HepG2 (cell line): Measurements from ENCODE around the gene SLC9A5. TPM values are rescaled to one million over a fixed set of nuclear protein-coding genes. Genes with fewer than 3 reads are reported as not detected.

ENCODE experiments used
- AGO2 ChIP-seq: fragments of 200-400 bp; formaldehyde crosslinking; optimal IDR thresholded peaks from 2 replicates; pipeline ENCODE3; 2017; ENCODE audit warnings: mild to moderate bottlenecking, low read depth, low read length, moderate library complexity
- GABPA ChIP-seq, 2 experiments: IDR thresholded peaks; 2 replicates each; pipeline ENCODE4 v1.6.1; 2011 to 2016; ENCODE audit warnings: low read depth in 2 of 2, low read length in 1 of 2, missing biosample characterization in 1 of 2, missing genetic modification characterization in 1 of 2
- HDAC6 ChIP-seq: fragments of 200-600 bp; sonication (generic); IDR thresholded peaks from 2 replicates; pipeline ENCODE4 v1.7.0; 2017; ENCODE audit warnings: mild to moderate bottlenecking, antibody characterized with exemption, low read length, low read depth
- JUNB ChIP-seq: sonication (generic); formaldehyde crosslinking; IDR thresholded peaks from 2 replicates; pipeline ENCODE4 v1.8.0; 2022; ENCODE audit warnings: missing genetic modification reagents, mild to moderate bottlenecking, borderline replicate concordance
- KMT2A ChIP-seq: sonication (generic); formaldehyde crosslinking; IDR thresholded peaks from 2 replicates; pipeline ENCODE4 v1.4.0; 2020; ENCODE audit warnings: missing genetic modification reagents
- MAZ ChIP-seq, 2 experiments: sonication (generic) in 1 of 2; formaldehyde crosslinking in 1 of 2; IDR thresholded peaks; 2 replicates each; pipeline versions ENCODE4 v1.5.0 to v1.6.1; 2012 to 2020; ENCODE audit warnings: low read depth in 2 of 2, mild to moderate bottlenecking in 2 of 2, borderline replicate concordance in 1 of 2, improper control_type of control experiment in 1 of 2, low read length in 1 of 2, missing genetic modification reagents in 1 of 2, moderate library complexity in 1 of 2
- RFX3 ChIP-seq: IDR thresholded peaks from 2 replicates; pipeline ENCODE4 v1.6.1; 2016; ENCODE audit warnings: missing biosample characterization, missing genetic modification reagents
- SRY ChIP-seq: sonication (generic); formaldehyde crosslinking; IDR thresholded peaks from 2 replicates; pipeline ENCODE4 v1.8.0; 2022; ENCODE audit warnings: mild to moderate bottlenecking, missing genetic modification reagents
- TAF15 ChIP-seq: fragments of 200-400 bp; formaldehyde crosslinking; IDR thresholded peaks from one replicate; pipeline ENCODE4 v1.6.1; 2018; ENCODE audit warnings: mild to moderate bottlenecking, low read depth, low read length; ENCODE audit not compliant: poor library complexity, severe bottlenecking
- TMF1 ChIP-seq: sonication (generic); formaldehyde crosslinking; IDR thresholded peaks from 2 replicates; pipeline ENCODE4 v1.8.1; 2022; ENCODE audit warnings: low read depth, missing genetic modification reagents
- ZKSCAN5 ChIP-seq: sonication (generic); formaldehyde crosslinking; IDR thresholded peaks from 2 replicates; pipeline ENCODE4 v1.5.1; 2020; ENCODE audit warnings: mild to moderate bottlenecking, missing genetic modification reagents
- ZNF251 ChIP-seq: sonication (generic); formaldehyde crosslinking; IDR thresholded peaks from 2 replicates; pipeline ENCODE4 v1.9.0; 2021; ENCODE audit warnings: mild to moderate bottlenecking, missing genetic modification reagents
- ZNF775 ChIP-seq: sonication (generic); formaldehyde crosslinking; IDR thresholded peaks from 2 replicates; pipeline ENCODE4 v1.4.0; 2020; ENCODE audit warnings: missing genetic modification reagents, mild to moderate bottlenecking, moderate library complexity, borderline replicate concordance
- polyA plus RNA-seq, 8 experiments: library from polyadenylated mRNA; depleted of rRNA in 3 of 8; stranded (reverse) in 7 of 8; unstranded in 1 of 8; fragments of >200 nt; fragmentation: Illumina TruSeq in 4 of 8; extraction: Trizol in 4 of 8; gene quantifications; 2 replicates each; pipeline versions ENCODE4 v1.2.1 to v1.2.3, GENCODE V29; 2011 to 2016; ENCODE audit warnings: low read depth in 4 of 8, missing spikeins in 1 of 8, mixed read lengths in 1 of 8; ENCODE audit not compliant: insufficient read depth in 1 of 8
- total RNA-seq, 5 experiments: library from RNA; depleted of rRNA; stranded (reverse); fragments of >200 nt; fragmentation: Illumina TruSeq; extraction: Trizol; gene quantifications; 2 replicates each; pipeline ENCODE4 v1.2.3, GENCODE V29; 2016; ENCODE audit warnings: low read depth in 1 of 5
- TF ChIP-seq, protein P1 (sequence below): sonication (generic); formaldehyde crosslinking; IDR thresholded peaks from 2 replicates; pipeline ENCODE4 v1.4.0; 2020; ENCODE audit warnings: missing genetic modification reagents
- TF ChIP-seq, protein P2 (sequence below): sonication (generic); formaldehyde crosslinking; IDR thresholded peaks from 2 replicates; pipeline ENCODE4 v1.8.1; 2023; ENCODE audit warnings: mild to moderate bottlenecking, missing genetic modification reagents, borderline replicate concordance
- TF ChIP-seq, protein P3 (sequence below): IDR thresholded peaks from 2 replicates; pipeline ENCODE4 v1.6.1; 2016; ENCODE audit warnings: low read depth, missing genetic modification reagents, missing compliant biosample characterization
- TF ChIP-seq, protein P4 (sequence below): sonication (generic); formaldehyde crosslinking; conservative IDR thresholded peaks from 2 replicates; pipeline ENCODE4 v1.4.0; 2020; ENCODE audit warnings: missing genetic modification reagents

SLC9A5 gene
- total and polyA plus RNA-seq, 2 of the 13 experiments (the other 11 are each of a cell fraction or from before 2014, with no cell fraction given): 0.58 to 1.4 TPM

DNA sequence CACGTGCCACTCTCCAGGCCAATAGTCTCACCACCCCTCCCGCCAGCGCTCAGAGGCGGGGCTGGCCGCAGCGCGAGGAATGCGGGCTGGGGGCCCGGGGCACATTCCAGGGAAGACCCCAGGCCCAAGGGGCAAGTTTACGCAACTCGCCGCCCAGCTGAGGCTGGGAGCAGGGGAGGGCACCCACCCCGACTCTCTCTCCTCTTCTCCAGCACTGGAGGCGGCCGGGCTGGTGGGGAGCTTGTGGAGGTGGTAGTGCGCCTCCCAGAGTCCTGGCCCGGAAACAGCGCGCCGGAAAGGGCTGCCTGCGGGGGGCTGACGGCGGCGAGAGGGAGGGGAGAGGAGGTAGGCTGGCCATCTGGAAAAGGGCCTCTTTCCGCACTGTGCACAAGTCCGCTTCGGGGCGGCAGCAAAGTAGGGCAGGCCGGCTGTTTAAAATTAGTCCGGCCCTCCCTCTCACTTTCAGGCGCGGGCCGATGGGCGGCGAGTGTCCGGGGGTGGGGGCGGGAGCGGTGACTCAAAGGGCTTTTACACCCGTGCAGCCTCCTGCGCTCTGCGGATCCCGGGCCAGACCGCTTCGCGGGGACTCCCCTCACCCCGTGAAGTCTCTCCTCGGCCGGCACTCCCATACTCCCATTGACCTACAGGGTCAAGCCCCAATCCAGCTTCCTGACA lies 2.6 kb upstream of the SLC9A5 start (continued):
- TF ChIP-seq ZKSCAN5 (CRISPR knock-in tag) (peak; percentile 75; the same call in 1 of the 2 replicates), TMF1 (CRISPR knock-in tag) (peak; percentile 88; the same call in 1 of the 2 replicates), AGO2 (peak; percentile 86), ZNF251 (CRISPR knock-in tag) (no peak), GABPA (IDR thresholded peaks at IDR 0.05; ENCODE audit: low read depth, low read length) (peak; percentile 67), GABPA (CRISPR knock-in tag; IDR thresholded peaks at IDR 0.05; ENCODE audit: low read depth) (peak; percentile 84), MAZ (IDR thresholded peaks at IDR 0.05; ENCODE audit: borderline replicate concordance, low read depth, low read length) (peak; percentile 84; the same call in 1 of the 2 replicates), MAZ (CRISPR knock-in tag; IDR thresholded peaks at IDR 0.05; ENCODE audit: low read depth) (peak; percentile 100), TAF15 (no peak), SRY (CRISPR knock-in tag) (peak; percentile 83; the same call in 1 of the 2 replicates), KMT2A (CRISPR knock-in tag) (no peak; the same call in 1 of the 2 replicates), HDAC6 (no peak), JUNB (CRISPR knock-in tag) (no peak), RFX3 (CRISPR knock-in tag) (no peak), ZNF775 (CRISPR knock-in tag) (no peak)
- TF ChIP-seq, protein P1, sequence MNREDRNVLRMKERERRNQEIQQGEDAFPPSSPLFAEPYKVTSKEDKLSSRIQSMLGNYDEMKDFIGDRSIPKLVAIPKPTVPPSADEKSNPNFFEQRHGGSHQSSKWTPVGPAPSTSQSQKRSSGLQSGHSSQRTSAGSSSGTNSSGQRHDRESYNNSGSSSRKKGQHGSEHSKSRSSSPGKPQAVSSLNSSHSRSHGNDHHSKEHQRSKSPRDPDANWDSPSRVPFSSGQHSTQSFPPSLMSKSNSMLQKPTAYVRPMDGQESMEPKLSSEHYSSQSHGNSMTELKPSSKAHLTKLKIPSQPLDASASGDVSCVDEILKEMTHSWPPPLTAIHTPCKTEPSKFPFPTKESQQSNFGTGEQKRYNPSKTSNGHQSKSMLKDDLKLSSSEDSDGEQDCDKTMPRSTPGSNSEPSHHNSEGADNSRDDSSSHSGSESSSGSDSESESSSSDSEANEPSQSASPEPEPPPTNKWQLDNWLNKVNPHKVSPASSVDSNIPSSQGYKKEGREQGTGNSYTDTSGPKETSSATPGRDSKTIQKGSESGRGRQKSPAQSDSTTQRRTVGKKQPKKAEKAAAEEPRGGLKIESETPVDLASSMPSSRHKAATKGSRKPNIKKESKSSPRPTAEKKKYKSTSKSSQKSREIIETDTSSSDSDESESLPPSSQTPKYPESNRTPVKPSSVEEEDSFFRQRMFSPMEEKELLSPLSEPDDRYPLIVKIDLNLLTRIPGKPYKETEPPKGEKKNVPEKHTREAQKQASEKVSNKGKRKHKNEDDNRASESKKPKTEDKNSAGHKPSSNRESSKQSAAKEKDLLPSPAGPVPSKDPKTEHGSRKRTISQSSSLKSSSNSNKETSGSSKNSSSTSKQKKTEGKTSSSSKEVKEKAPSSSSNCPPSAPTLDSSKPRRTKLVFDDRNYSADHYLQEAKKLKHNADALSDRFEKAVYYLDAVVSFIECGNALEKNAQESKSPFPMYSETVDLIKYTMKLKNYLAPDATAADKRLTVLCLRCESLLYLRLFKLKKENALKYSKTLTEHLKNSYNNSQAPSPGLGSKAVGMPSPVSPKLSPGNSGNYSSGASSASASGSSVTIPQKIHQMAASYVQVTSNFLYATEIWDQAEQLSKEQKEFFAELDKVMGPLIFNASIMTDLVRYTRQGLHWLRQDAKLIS (CRISPR knock-in tag): no peak
- TF ChIP-seq, protein P2, sequence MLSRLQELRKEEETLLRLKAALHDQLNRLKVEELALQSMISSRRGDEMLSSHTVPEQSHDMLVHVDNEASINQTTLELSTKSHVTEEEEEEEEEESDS: peak; percentile 85; the same call in 1 of the 2 replicates
- TF ChIP-seq, protein P3, sequence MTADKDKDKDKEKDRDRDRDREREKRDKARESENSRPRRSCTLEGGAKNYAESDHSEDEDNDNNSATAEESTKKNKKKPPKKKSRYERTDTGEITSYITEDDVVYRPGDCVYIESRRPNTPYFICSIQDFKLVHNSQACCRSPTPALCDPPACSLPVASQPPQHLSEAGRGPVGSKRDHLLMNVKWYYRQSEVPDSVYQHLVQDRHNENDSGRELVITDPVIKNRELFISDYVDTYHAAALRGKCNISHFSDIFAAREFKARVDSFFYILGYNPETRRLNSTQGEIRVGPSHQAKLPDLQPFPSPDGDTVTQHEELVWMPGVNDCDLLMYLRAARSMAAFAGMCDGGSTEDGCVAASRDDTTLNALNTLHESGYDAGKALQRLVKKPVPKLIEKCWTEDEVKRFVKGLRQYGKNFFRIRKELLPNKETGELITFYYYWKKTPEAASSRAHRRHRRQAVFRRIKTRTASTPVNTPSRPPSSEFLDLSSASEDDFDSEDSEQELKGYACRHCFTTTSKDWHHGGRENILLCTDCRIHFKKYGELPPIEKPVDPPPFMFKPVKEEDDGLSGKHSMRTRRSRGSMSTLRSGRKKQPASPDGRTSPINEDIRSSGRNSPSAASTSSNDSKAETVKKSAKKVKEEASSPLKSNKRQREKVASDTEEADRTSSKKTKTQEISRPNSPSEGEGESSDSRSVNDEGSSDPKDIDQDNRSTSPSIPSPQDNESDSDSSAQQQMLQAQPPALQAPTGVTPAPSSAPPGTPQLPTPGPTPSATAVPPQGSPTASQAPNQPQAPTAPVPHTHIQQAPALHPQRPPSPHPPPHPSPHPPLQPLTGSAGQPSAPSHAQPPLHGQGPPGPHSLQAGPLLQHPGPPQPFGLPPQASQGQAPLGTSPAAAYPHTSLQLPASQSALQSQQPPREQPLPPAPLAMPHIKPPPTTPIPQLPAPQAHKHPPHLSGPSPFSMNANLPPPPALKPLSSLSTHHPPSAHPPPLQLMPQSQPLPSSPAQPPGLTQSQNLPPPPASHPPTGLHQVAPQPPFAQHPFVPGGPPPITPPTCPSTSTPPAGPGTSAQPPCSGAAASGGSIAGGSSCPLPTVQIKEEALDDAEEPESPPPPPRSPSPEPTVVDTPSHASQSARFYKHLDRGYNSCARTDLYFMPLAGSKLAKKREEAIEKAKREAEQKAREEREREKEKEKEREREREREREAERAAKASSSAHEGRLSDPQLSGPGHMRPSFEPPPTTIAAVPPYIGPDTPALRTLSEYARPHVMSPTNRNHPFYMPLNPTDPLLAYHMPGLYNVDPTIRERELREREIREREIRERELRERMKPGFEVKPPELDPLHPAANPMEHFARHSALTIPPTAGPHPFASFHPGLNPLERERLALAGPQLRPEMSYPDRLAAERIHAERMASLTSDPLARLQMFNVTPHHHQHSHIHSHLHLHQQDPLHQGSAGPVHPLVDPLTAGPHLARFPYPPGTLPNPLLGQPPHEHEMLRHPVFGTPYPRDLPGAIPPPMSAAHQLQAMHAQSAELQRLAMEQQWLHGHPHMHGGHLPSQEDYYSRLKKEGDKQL (CRISPR knock-in tag): no peak; the same call in 1 of the 2 replicates
- TF ChIP-seq, protein P4, sequence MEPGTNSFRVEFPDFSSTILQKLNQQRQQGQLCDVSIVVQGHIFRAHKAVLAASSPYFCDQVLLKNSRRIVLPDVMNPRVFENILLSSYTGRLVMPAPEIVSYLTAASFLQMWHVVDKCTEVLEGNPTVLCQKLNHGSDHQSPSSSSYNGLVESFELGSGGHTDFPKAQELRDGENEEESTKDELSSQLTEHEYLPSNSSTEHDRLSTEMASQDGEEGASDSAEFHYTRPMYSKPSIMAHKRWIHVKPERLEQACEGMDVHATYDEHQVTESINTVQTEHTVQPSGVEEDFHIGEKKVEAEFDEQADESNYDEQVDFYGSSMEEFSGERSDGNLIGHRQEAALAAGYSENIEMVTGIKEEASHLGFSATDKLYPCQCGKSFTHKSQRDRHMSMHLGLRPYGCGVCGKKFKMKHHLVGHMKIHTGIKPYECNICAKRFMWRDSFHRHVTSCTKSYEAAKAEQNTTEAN (CRISPR knock-in tag): peak; percentile 58; the same call in 1 of the 2 replicates
